Measurements from ENCODE around the gene CLCNKB.

- TF ChIP-seq CTCF (IDR thresholded peaks at IDR 0.05; ENCODE audit: insufficient read depth, low read depth, low read length) (no peak), EZH2 (IDR thresholded peaks at IDR 0.05; ENCODE audit: insufficient read depth, low read length) (no peak)
Observed at GRCh38 chr1:16011936-16012589, 31.5 kb upstream of the CLCNKB start.
